Gastrocnemius medialis (tissue), 4 donors: ENCODE measurements around the gene ITGB7. TPM values are rescaled to one million over a fixed set of nuclear protein-coding genes. Genes with fewer than 3 reads are reported as not detected.
A peak's percentile ranks its signal among the peaks of the same experiment; 100 is the strongest.

Experiments used
- ATAC-seq, 2 donors: fragments of 150-250 bp; one replicate each; pipeline ENCODE4 v1.9.1; 2016
- DNase-seq, 2 donors: peaks; one replicate each; pipeline ENCODE4 v3.0.0-alpha.2; 2019
- H3K27ac ChIP-seq, 4 donors: fragments of 200-600 bp; sonication (generic); 1 replicate in 1 of 4; 2 replicates in 3 of 4; pipeline ENCODE4 v1.5.1; 2016 to 2018; ENCODE audit warnings: mild to moderate bottlenecking in 2 of 4, moderate library complexity in 1 of 4
- H3K27me3 ChIP-seq, 3 donors: fragments of 200-600 bp; sonication (generic) in 2 of 3; 1 replicate in 1 of 3; 2 replicates in 2 of 3; pipeline versions ENCODE4 v1.5.1 to v1.6.0; 2016 to 2019; ENCODE audit warnings: mild to moderate bottlenecking in 1 of 3, moderate library complexity in 1 of 3
- H3K36me3 ChIP-seq, 2 donors: fragments of 200-600 bp; sonication (generic) in 1 of 2; one replicate each; pipeline ENCODE4 v1.5.1; 2017 to 2018
- H3K4me1 ChIP-seq, 2 donors: fragments of 200-600 bp; sonication (generic) in 1 of 2; one replicate each; pipeline ENCODE4 v1.5.1; 2016 to 2017; ENCODE audit warnings: mild to moderate bottlenecking in 2 of 2
- H3K4me3 ChIP-seq, 4 donors: fragments of 200-600 bp; sonication (generic) in 3 of 4; 1 replicate in 1 of 4; 2 replicates in 3 of 4; pipeline ENCODE4 v1.5.1; 2016 to 2019; ENCODE audit warnings: mild to moderate bottlenecking in 2 of 4
- H3K9me3 ChIP-seq, 3 donors: fragments of 200-600 bp; sonication (generic) in 2 of 3; 1 replicate in 1 of 3; 2 replicates in 2 of 3; pipeline ENCODE4 v1.5.1; 2016 to 2019
- POLR2A ChIP-seq, 2 donors: fragments of 450-650 bp; IDR thresholded peaks; one replicate each; pipeline ENCODE4 v1.6.1; 2017; ENCODE audit warnings: antibody characterized with exemption in 2 of 2, mild to moderate bottlenecking in 2 of 2, moderate library complexity in 2 of 2
- in situ Hi-C, 4 donors: fragments of 200-750 bp; cut with MboI; loops; one replicate each; pipeline versions ENCODE4 v1.15.0 to v1.8.0; 2017; ENCODE audit warnings: low sequenced_read_pairs in 4 of 4
- intact Hi-C: fragments of 100-400 bp; cut with DNase I; formaldehyde crosslinking; loops from one replicate; pipeline ENCODE4 v1.15.1; 2023; ENCODE audit warnings: low total_unique reads
- total RNA-seq, 4 donors: library from RNA; depleted of rRNA; stranded (reverse); fragments of >200 nt; gene quantifications; one replicate each; pipeline versions ENCODE4 v1.1.0 to v1.2.3, GENCODE V29; 2016
- TF ChIP-seq, protein P1 (sequence below), 5 experiments: fragments of 450-650 bp in 3 of 5; fragments of 200-600 bp in 2 of 5; sonication (generic) in 2 of 5; IDR thresholded peaks in 4 of 5; conservative IDR thresholded peaks in 1 of 5; 1 replicate in 4 of 5; 2 replicates in 1 of 5; pipeline ENCODE4 v1.5.1; 2016 to 2019; ENCODE audit warnings: antibody characterized with exemption in 5 of 5, mild to moderate bottlenecking in 3 of 5, moderate library complexity in 3 of 5

The ITGB7 gene
- total RNA-seq, 4 donors from 2014 or later, result 0.73 to 0.81 TPM; not detected in 2

DNA sequence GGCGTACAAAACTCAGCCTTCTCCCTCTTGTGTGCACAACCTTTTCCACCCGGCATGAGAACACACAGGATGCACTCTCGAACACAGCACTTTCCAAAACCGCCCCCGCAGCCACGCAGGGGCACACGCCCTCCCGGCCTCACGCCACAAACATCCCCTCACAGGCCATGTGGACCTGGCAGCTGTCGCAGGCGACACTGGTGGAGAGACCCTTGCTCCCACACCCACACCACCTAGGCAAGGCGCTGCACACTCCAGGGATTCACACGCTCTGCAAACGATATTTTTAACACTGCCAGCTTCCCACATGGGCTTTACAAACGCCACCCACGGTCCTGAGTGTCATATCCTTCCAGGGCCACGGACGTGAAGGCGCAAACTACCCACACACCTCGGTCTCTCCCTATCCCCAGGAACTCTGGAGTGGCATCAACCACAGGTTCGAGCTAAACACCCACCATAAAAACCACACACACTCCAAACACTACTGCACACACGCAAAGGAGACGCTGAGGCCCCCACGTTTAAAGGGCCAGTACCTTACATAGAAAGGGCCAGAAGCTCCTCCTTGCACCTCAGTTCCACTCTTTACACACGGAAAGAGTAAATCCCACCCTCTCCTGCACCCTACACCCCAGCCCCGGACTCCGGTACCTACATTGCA is 12.4 kb upstream of the ITGB7 start:
- no peak for ATAC-seq
- Histone ChIP-seq H3K36me3 (no peaks in the 10 kb centered on the region), H3K4me1 (peaks cover 49 to 64% of the 10 kb centered on the region in 2 donors), H3K4me3 (peak overlapping the region; percentile 74 to 83 (median 75)), H3K9me3 (no peaks in the 10 kb centered on the region), H3K27ac (peak overlapping the region; percentile 98 to 100 (median 98)), H3K27me3 (no peaks in the 10 kb centered on the region)
- TF ChIP-seq, protein P1, sequence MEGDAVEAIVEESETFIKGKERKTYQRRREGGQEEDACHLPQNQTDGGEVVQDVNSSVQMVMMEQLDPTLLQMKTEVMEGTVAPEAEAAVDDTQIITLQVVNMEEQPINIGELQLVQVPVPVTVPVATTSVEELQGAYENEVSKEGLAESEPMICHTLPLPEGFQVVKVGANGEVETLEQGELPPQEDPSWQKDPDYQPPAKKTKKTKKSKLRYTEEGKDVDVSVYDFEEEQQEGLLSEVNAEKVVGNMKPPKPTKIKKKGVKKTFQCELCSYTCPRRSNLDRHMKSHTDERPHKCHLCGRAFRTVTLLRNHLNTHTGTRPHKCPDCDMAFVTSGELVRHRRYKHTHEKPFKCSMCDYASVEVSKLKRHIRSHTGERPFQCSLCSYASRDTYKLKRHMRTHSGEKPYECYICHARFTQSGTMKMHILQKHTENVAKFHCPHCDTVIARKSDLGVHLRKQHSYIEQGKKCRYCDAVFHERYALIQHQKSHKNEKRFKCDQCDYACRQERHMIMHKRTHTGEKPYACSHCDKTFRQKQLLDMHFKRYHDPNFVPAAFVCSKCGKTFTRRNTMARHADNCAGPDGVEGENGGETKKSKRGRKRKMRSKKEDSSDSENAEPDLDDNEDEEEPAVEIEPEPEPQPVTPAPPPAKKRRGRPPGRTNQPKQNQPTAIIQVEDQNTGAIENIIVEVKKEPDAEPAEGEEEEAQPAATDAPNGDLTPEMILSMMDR (IDR thresholded peaks at IDR 0.05 in 4 of 5, conservative IDR thresholded peaks at IDR 0.05 in 1 of 5), result no peak
- TF ChIP-seq POLR2A (IDR thresholded peaks at IDR 0.05), result no peak
- intact Hi-C loops, result loop anchor here (5.0 kb wide), 1 partner anchor 283 kb away; the partner anchor contains the start of gene TARBP2
- in situ Hi-C loops, result loop anchor here in 2 of 4 donors (10.0 kb wide), 2 partner anchors 65 to 125 kb away; no protein-coding TSS in a partner anchor
- no peak for DNase-seq

DNA sequence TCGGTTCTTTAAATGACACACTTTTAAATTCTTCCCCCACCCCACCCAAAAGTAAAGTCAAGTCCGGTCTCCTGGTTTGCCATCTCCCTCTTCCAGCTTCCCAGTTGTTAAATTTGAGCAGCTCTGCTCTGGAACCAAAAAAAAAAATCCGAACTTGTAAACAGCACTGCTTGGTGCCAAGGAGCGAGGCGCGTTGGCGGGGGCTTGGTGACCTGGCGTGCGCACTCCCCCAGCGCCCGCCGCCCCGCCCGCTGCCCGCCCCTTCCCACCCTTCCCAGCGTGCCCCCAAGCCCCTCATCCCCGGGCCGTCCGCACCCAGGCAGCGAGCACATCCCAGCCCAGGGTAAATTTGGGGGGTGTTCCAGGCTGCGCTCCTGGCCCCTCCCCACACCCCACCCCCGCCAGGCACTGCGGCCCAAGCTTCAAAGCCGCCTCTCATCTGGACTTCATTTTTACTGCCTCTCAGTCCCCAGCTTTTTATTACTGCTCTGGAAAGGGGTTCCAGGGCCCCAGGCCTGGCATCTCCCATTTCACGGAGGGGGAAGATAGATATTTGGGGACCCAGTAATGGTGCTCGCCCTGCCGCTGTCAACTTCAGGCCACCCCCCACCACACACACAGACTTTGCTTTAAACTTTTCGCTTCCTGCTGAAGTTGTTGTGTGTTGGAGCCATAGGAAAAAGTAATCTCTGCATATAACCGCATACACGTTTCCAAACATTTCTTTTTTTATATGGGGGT is 11.7 kb upstream of the ITGB7 start:
- TF ChIP-seq, protein P1 (IDR thresholded peaks at IDR 0.05 in 4 of 5, conservative IDR thresholded peaks at IDR 0.05 in 1 of 5), result no peak
- TF ChIP-seq POLR2A (IDR thresholded peaks at IDR 0.05), result no peak
- H3K27ac ChIP-seq, result peak overlapping the region; percentile 98 to 100 (median 98)
- intact Hi-C loops (loop anchor here (5.0 kb wide), 1 partner anchor 284 kb away; the partner anchor contains the start of gene TARBP2), in situ Hi-C loops (loop anchor here in 2 of 4 donors (10.0 kb wide), 2 partner anchors 66 to 126 kb away; no protein-coding TSS in a partner anchor)
- no peaks in the 10 kb centered on the region for H3K36me3 ChIP-seq
- no peaks in the 10 kb centered on the region for H3K27me3 ChIP-seq
- H3K4me3 ChIP-seq, result peak overlapping the region; percentile 74 to 83 (median 75)
- no peak for ATAC-seq
- H3K9me3 ChIP-seq, result no peaks in the 10 kb centered on the region
- no peak for DNase-seq
- peaks cover 50 to 64% of the 10 kb centered on the region in 2 donors for H3K4me1 ChIP-seq

DNA sequence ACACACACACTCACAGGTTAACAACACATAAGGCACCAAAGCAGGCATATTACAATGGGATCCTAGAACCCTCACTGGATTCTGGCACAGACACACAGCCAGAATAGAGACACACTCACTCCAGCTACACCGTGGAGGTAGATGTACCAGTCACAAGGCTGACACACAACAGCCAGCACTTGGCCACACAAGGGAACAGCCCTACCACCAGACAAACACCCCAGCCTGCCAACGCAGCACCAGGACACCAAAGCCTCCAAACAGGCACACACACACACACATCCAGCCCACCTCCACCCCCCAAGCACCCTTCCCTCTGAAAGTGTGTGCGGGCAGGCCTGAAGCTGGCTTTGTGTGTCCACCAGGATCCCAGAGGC is 10.9 kb upstream of the ITGB7 start:
- in situ Hi-C loops, result loop anchor here in 2 of 4 donors (10.0 kb wide), 2 partner anchors 67 to 127 kb away; no protein-coding TSS in a partner anchor
- ATAC-seq (no peak), DNase-seq (no peak)
- no peaks in the 10 kb centered on the region for H3K27me3 ChIP-seq
- no peaks in the 10 kb centered on the region for H3K9me3 ChIP-seq
- intact Hi-C loops, result loop anchor here (5.0 kb wide), 1 partner anchor 284 kb away; the partner anchor contains the start of gene TARBP2
- H3K27ac ChIP-seq, result peak overlapping the region; percentile 98 to 100 (median 98)
- no peaks in the 10 kb centered on the region for H3K36me3 ChIP-seq
- peak overlapping the region; percentile 74 to 83 (median 75) for H3K4me3 ChIP-seq
- TF ChIP-seq, protein P1 (IDR thresholded peaks at IDR 0.05 in 4 of 5, conservative IDR thresholded peaks at IDR 0.05 in 1 of 5), result no peak
- TF ChIP-seq POLR2A (IDR thresholded peaks at IDR 0.05), result no peak
- peaks cover 52 to 61% of the 10 kb centered on the region in 2 donors for H3K4me1 ChIP-seq

DNA sequence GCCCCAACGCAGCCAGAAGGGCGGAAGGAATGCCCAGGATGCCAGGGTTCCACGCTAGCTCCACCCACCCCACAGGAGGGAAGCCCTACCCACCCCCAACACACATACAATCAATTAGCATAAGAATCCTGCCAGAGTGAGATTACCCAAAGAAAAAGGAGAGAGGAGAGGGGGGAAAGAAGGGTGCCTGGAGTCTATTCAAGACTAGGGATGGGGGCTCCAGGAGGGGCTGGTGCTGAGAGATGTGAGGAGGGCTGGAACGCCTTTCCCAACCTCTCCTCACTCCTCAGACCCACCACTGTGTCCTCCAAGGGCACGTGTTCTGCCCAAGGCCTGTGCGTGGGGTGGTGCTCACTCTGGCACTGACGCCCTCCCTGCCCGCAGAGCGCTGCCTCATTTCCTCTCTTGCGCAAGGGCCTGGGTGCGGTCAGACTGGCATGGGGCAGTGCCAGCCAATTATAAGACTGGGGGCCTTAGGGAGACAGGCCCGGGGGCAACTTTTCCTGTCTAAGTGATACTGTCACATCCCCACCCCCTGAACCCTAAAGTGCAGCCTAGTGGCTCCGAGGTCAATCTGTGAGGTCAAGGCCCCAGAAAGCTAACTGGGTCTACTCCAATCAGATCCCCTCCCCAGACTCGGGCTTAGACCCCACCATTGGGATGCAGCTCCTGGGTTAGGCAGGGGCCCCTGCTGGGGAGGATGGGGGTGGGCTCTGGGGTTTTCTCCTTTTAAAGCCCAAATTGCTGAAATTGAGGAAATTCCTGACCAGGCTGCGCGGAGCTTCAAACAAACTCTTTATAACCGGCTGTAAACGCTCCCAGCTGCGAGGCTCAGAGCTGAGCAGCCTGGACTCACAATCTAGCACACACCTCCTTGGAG is 10.2 kb upstream of the ITGB7 start:
- H3K36me3 ChIP-seq, result no peaks in the 10 kb centered on the region
- H3K4me1 ChIP-seq, result peaks cover 49 to 57% of the 10 kb centered on the region in 2 donors
- H3K9me3 ChIP-seq, result no peaks in the 10 kb centered on the region
- H3K27ac ChIP-seq, result peak overlapping the region; percentile 98 to 100 (median 98)
- peak in 1 of 2 donors; percentile 51 for DNase-seq
- ATAC-seq, result no peak
- in situ Hi-C loops (loop anchor here in 2 of 4 donors (10.0 kb wide), 2 partner anchors 68 to 128 kb away; no protein-coding TSS in a partner anchor), intact Hi-C loops (loop anchor here (5.0 kb wide), 1 partner anchor 285 kb away; the partner anchor contains the start of gene TARBP2)
- TF ChIP-seq POLR2A (IDR thresholded peaks at IDR 0.05), result no peak
- TF ChIP-seq, protein P1 (IDR thresholded peaks at IDR 0.05 in 4 of 5, conservative IDR thresholded peaks at IDR 0.05 in 1 of 5), result no peak
- H3K27me3 ChIP-seq, result no peaks in the 10 kb centered on the region
- H3K4me3 ChIP-seq, result peak overlapping the region in 1 of 4 donors; percentile 83
